Muscle of leg (tissue), 16 donors: ENCODE results near the gene LMBR1. TPM values are rescaled to one million over a fixed set of nuclear protein-coding genes. Genes with fewer than 3 reads are reported as not detected.
"Not testable (repeated sequence)": the region's sequence is repeated elsewhere in the genome, so short reads cannot be mapped to it uniquely, and the experiment has no call there.

Experiments
- DNase-seq: peaks from one replicate; pipeline ENCODE4 v3.0.0; 2013
- H3K27ac ChIP-seq: one replicate; pipeline ENCODE4 v1.5.1; 2013; ENCODE audit warnings: mild to moderate bottlenecking, low read length, control low read depth
- H3K27me3 ChIP-seq: one replicate; pipeline ENCODE4 v1.6.1; 2013; ENCODE audit warnings: low read length; ENCODE audit not compliant: control insufficient read depth, insufficient read depth
- H3K36me3 ChIP-seq: one replicate; pipeline ENCODE4 v1.6.1; 2013; ENCODE audit warnings: low read length; ENCODE audit not compliant: control insufficient read depth, insufficient read depth
- H3K4me1 ChIP-seq: one replicate; pipeline ENCODE4 v1.6.1; 2013; ENCODE audit warnings: low read length; ENCODE audit not compliant: control insufficient read depth, insufficient read depth
- H3K4me3 ChIP-seq: one replicate; pipeline ENCODE4 v1.5.1; 2013; ENCODE audit warnings: low read length, control low read depth
- H3K9me3 ChIP-seq: replicated peaks from 2 replicates; pipeline ENCODE4 v1.6.1; 2013; ENCODE audit warnings: low read depth, low read length; ENCODE audit not compliant: control insufficient read depth
- WGBS: methylation state at CpG from one replicate; pipeline ENCODE4 v1.1.5; 2013; ENCODE audit warnings: missing lambda C conversion rate; ENCODE audit not compliant: insufficient coverage; 5-methylcytosine and 5-hydroxymethylcytosine counted together
- long read RNA-seq, 11 donors: transcript quantifications; one replicate each; lab custom pipeline, GENCODE V29; 2026
- polyA plus RNA-seq, 8 donors: library from polyadenylated mRNA; unstranded; fragments of 120-200 nt; gene quantifications; one replicate each; pipeline versions ENCODE4 v1.2.1 to v1.2.3, GENCODE V29; 2013; ENCODE audit warnings: inconsistent platforms in 1 of 8, low replicate concordance in 1 of 8; ENCODE audit not compliant: insufficient read length in 8 of 8, insufficient read depth in 1 of 8
- total RNA-seq: library from RNA; stranded (reverse); fragments of 120-200 nt; gene quantifications from one replicate; pipeline ENCODE4 v1.2.4, GENCODE V29; 2013

LMBR1 gene
- total RNA-seq (42.8 TPM), polyA plus RNA-seq (10 to 100 TPM; 25.3 to 40.7 (median 30.7) TPM)
- long read RNA-seq, donor 1, full-length matches to known transcripts, result 3 of 3 reads
- long read RNA-seq, donor 1, partial matches to known transcripts, result 0 of 3 reads
- long read RNA-seq, donor 1, other reads (novel, unspliced or antisense), result 0 of 3 reads
- long read RNA-seq, donor 2, result 0 reads
- long read RNA-seq, donor 3, full-length matches to known transcripts, result 5 of 5 reads
- long read RNA-seq, donor 3, partial matches to known transcripts, result 0 of 5 reads
- long read RNA-seq, donor 3, other reads (novel, unspliced or antisense), result 0 of 5 reads
- long read RNA-seq, donor 4, full-length matches to known transcripts, result 2 of 9 reads
- long read RNA-seq, donor 4, partial matches to known transcripts, result 7 of 9 reads
- long read RNA-seq, donor 4, other reads (novel, unspliced or antisense), result 0 of 9 reads
- long read RNA-seq, donor 5, full-length matches to known transcripts, result 7 of 7 reads
- long read RNA-seq, donor 5, partial matches to known transcripts, result 0 of 7 reads
- long read RNA-seq, donor 5, other reads (novel, unspliced or antisense), result 0 of 7 reads
- long read RNA-seq, donor 6, full-length matches to known transcripts, result 12 of 12 reads
- long read RNA-seq, donor 6, partial matches to known transcripts, result 0 of 12 reads
- long read RNA-seq, donor 6, other reads (novel, unspliced or antisense), result 0 of 12 reads
- long read RNA-seq, donor 7, full-length matches to known transcripts, result 6 of 6 reads
- long read RNA-seq, donor 7, partial matches to known transcripts, result 0 of 6 reads
- long read RNA-seq, donor 7, other reads (novel, unspliced or antisense), result 0 of 6 reads
- long read RNA-seq, donor 8, full-length matches to known transcripts, result 1 of 1 reads
- long read RNA-seq, donor 8, partial matches to known transcripts, result 0 of 1 reads
- long read RNA-seq, donor 8, other reads (novel, unspliced or antisense), result 0 of 1 reads
- long read RNA-seq, donor 9, full-length matches to known transcripts, result 3 of 3 reads
- long read RNA-seq, donor 9, partial matches to known transcripts, result 0 of 3 reads
- long read RNA-seq, donor 9, other reads (novel, unspliced or antisense), result 0 of 3 reads
- long read RNA-seq, donor 10, full-length matches to known transcripts, result 5 of 19 reads
- long read RNA-seq, donor 10, partial matches to known transcripts, result 14 of 19 reads
- long read RNA-seq, donor 10, other reads (novel, unspliced or antisense), result 0 of 19 reads
- long read RNA-seq, donor 11, full-length matches to known transcripts, result 1 of 8 reads
- long read RNA-seq, donor 11, partial matches to known transcripts, result 7 of 8 reads
- long read RNA-seq, donor 11, other reads (novel, unspliced or antisense), result 0 of 8 reads

DNA sequence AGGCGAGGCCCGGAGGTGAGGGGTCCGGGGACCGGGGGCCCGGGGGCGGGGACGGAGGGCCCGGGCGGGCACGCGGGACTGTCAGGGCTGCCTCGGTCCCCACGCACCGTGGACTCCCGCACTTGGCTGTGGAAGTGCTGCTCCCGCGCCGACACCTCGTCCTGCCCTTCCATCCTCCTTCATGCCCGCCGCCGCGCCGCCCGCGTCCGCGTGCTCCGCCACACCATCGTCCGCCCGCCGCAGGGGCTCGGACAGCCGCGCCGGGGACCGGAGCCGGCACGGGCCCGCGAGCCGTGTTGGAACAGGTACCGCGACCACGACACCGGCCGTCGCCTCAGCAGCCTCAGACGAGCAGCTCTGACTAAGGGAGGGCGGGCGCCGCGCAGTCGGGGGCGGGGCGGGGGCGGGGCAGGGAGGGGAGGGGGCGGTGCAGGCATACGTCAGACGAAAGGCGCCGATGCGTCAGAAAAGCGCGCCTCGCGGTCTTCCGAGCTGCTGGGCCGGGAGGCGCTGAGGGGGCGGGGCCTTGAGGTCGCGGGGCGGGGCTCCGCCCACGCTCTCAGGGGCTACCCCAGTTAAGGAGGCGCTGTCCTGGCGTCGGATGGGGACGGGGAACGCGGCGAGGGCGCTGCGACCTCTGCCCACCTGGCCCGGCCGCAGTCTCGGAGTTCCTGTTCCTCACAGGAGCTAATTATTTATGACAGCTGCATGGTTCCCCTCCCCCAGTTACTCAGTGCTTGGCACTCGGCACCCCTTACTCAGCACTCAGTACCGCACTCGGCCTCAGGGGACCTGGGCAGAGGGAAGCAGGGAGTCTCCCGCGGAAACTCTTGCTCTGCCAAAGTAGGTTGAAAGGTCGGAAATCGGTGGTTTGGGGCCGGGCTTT is at the start of gene LMBR1:
Gene LMBR1 (minus strand): TSS at position 363 of the 886 bp plus-strand sequence. CDS start 190 bp downstream, at position 173.
- Histone ChIP-seq H3K9me3 (no peaks in the 10 kb centered on the region), H3K4me1 (peaks cover 14% of the 10 kb centered on the region), H3K27me3 (no peaks in the 10 kb centered on the region), H3K36me3 (no peaks in the 10 kb centered on the region), H3K4me3 (peak within 1 kb of the TSS; percentile 77), H3K27ac (peak within 1 kb of the TSS; percentile 95)
- DNase-seq, result peak; percentile 97
- under 1% methylated on average over 69 of the region's 97 CpGs for WGBS

DNA sequence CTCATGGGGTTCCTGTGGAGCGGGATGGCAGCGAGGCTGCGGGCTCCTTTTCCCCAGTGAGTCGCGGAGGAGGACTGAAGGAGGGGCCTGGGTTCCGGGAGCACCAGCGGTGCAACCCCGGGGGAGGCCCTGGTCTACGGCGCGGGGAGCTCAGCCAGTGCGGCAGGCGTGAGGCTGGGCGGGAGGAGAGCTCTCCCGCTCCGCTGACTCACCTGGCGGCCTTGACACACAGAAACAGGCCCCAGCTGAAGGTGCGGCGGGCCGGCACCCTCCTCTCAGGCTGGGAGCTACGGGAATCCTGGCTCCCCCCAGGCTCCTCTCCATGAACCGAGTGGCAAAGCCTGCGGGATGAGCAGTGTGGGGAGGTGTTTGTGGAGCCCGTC is 49.7 kb upstream of the LMBR1 start:
- 47% methylated on average over 20 of the region's 24 CpGs for WGBS
- Histone ChIP-seq H3K27ac (no peak overlapping the region), H3K4me1 (no peaks in the 10 kb centered on the region), H3K36me3 (no peaks in the 10 kb centered on the region), H3K27me3 (peaks cover 38% of the 10 kb centered on the region), H3K9me3 (no peaks in the 10 kb centered on the region), H3K4me3 (no peak overlapping the region)
- no peak for DNase-seq

- H3K27ac ChIP-seq, result no peak overlapping the region
- H3K9me3 ChIP-seq, result no peaks in the 10 kb centered on the region
- H3K4me1 ChIP-seq, result no peaks in the 10 kb centered on the region
- 93% methylated on average over 75 of the region's 92 CpGs for WGBS
- no peaks in the 10 kb centered on the region for H3K36me3 ChIP-seq
- H3K4me3 ChIP-seq, result no peak overlapping the region
- peaks cover 32% of the 10 kb centered on the region for H3K27me3 ChIP-seq
- DNase-seq, result no peak
Observed at GRCh38 chr7:156941393-156942182, 48.6 kb upstream of the LMBR1 start.

DNA sequence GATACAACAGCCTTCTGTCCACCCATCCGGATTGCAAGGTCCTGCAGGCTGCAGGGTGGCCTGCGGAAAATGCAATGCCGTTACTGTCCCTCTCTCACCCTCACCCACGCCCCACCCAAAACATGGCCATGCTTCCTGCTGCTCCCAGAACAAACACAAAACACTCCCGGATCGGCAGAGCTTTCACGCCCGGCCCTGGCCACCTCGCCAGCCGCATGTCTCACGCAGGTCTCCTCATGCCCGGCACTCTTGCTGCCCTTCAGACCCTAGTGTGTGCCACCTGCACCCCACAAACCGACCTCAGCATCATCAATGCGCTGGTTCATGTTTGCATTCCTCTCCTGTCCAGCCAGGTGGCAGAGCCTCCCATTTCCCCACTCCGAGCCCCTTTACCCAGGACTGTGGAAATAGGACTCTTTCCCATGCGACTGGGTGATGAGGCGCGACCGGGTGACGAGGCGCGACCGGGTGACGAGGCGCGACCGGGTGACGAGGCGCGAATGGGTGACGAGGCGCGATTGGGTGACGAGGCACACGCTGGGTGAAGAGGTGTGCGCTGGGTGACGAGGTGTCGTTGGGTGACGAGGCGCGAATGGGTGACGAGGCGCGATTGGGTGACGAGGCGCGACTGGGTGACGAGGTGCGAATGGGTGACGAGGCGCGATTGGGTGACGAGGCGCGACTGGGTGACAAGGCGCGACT is 47.6 kb upstream of the LMBR1 start:
- Histone ChIP-seq H3K4me1 (no peaks in the 10 kb centered on the region), H3K9me3 (no peaks in the 10 kb centered on the region), H3K4me3 (no peak overlapping the region), H3K27me3 (peaks cover 29% of the 10 kb centered on the region), H3K27ac (no peak overlapping the region), H3K36me3 (no peaks in the 10 kb centered on the region)
- no peak for DNase-seq
- WGBS, result 94% methylated on average over 37 of the region's 57 CpGs

- not testable (repeated sequence) for H3K9me3 ChIP-seq, H3K4me1 ChIP-seq, DNase-seq, H3K36me3 ChIP-seq, H3K4me3 ChIP-seq, H3K27me3 ChIP-seq, H3K27ac ChIP-seq
- WGBS, result no CpG with 5 or more reads among the region's 3 CpGs
Observed at GRCh38 chr7:156936766-156937165, 43.8 kb upstream of the LMBR1 start.

DNA sequence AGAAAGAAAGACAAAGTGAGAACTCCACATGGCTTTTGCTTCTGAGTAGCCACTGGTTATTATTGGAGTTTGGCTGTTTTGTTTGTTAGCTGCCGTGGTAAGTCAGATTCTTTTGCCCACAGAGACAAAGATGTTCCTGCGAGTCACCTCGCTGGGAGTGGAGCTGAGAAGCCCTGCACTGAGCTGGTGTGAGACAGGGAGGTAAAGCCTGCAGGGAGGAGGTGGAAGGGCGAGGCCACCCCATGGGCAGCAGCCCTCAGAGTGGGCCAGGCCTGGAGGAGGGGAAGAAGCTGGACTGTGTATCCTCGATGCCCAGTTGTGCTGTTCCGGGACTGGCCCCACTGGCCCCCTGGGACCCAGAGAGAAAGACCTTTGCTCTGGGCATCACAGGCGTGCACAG is 42.3 kb upstream of the LMBR1 start:
- Histone ChIP-seq H3K27me3 (peaks cover 5% of the 10 kb centered on the region), H3K4me3 (no peak overlapping the region), H3K9me3 (no peaks in the 10 kb centered on the region), H3K27ac (no peak overlapping the region), H3K4me1 (no peaks in the 10 kb centered on the region), H3K36me3 (no peaks in the 10 kb centered on the region)
- WGBS, result 83% methylated on average over 6 of the region's 7 CpGs
- DNase-seq, result no peak

GRCh38 chr7:156932006-156932405 is 39.0 kb upstream of the LMBR1 start:
- no CpG with 5 or more reads among the region's 7 CpGs for WGBS
- DNase-seq, result peak; percentile 18

DNA sequence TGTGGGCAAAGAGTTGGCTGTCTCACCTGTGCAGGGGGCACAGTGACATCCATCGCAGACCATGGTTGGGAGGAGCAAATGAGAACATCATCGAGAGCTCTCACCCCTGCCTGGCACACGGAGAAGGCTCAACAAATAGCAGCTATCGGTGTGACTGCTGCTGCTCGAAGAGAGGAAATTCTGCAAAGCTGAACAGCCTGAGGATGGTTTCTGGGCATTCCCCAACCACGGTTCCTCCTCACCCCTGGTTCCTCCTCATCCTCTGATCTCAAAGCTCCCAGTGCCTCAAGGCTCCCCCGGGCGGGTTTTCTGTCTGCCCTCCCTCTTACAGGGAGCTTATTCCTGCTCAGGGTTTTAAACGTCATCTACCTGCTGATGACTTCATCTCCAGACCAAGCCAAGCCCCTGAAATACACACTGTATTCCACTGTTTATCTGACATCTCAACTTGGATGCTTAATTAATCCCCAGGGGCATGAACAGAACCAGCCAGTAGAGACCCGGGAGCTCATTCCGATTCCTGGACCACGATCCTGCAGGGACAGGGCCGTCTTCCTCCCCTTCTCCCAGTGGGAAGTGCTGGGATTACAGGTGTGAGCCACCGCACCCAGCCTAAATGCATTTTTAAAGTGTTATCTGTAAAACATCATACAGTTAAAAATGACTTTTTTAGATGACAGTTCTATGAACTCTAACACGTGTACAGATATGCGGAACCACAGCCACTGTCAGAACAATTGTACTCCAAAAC is 37.0 kb upstream of the LMBR1 start:
- Histone ChIP-seq H3K27me3 (peaks cover 9% of the 10 kb centered on the region), H3K4me1 (no peaks in the 10 kb centered on the region), H3K9me3 (no peaks in the 10 kb centered on the region), H3K4me3 (no peak overlapping the region), H3K36me3 (no peaks in the 10 kb centered on the region), H3K27ac (no peak overlapping the region)
- DNase-seq, result no peak
- 48% methylated on average over 9 of the region's 16 CpGs for WGBS

More at GRCh38 chr7:156932006-156932405, 39.0 kb upstream of the LMBR1 start:
- Histone ChIP-seq H3K27me3 (peaks cover 9% of the 10 kb centered on the region), H3K4me1 (no peaks in the 10 kb centered on the region), H3K27ac (peak overlapping the region; percentile 35), H3K4me3 (no peak overlapping the region), H3K36me3 (no peaks in the 10 kb centered on the region), H3K9me3 (no peaks in the 10 kb centered on the region)
